Heart right ventricle (tissue), 16 donors: ENCODE results near the gene MIA2. TPM values are rescaled to one million over a fixed set of nuclear protein-coding genes. Genes with fewer than 3 reads are reported as not detected.

Experiments used
- ATAC-seq, 8 donors: fragments of 200-7000 bp; cut with Tn5 transposase; one replicate each; pipeline ENCODE4 v1.9.1; 2020; ENCODE audit warnings: mild to moderate bottlenecking in 8 of 8, moderate library complexity in 8 of 8, moderate number of reproducible peaks in 1 of 8
- DNase-seq, 2 donors: peaks; one replicate each; pipeline ENCODE4 v3.0.0-alpha.2; 2020
- H3K27ac ChIP-seq, 10 donors: fragments of 200-600 bp; sonication (generic) in 2 of 10; one replicate each; pipeline versions ENCODE4 v1.5.0 to v1.8.0; 2020 to 2022; ENCODE audit warnings: mild to moderate bottlenecking in 3 of 10
- H3K27me3 ChIP-seq, 7 donors: fragments of 200-600 bp; one replicate each; pipeline ENCODE4 v1.8.0; 2021 to 2022; ENCODE audit warnings: mild to moderate bottlenecking in 2 of 7
- H3K36me3 ChIP-seq, 9 donors: fragments of 200-600 bp; sonication (generic) in 1 of 9; one replicate each; pipeline versions ENCODE4 v1.5.0 to v1.8.0; 2020 to 2022; ENCODE audit warnings: mild to moderate bottlenecking in 2 of 9
- H3K4me1 ChIP-seq, 9 donors: fragments of 200-600 bp; sonication (generic) in 1 of 9; one replicate each; pipeline versions ENCODE4 v1.5.0 to v1.8.0; 2020 to 2022; ENCODE audit warnings: mild to moderate bottlenecking in 4 of 9
- H3K4me3 ChIP-seq, 10 donors: fragments of 200-600 bp; sonication (generic) in 2 of 10; one replicate each; pipeline versions ENCODE4 v1.5.0 to v1.8.0; 2020 to 2022; ENCODE audit warnings: mild to moderate bottlenecking in 7 of 10, moderate library complexity in 2 of 10
- H3K9me3 ChIP-seq, 11 donors: fragments of 200-600 bp in 10 of 11; sonication (generic) in 2 of 11; one replicate each; pipeline versions ENCODE4 v1.5.0 to v1.8.0; 2013 to 2022; ENCODE audit warnings: mild to moderate bottlenecking in 2 of 11, control low read depth in 1 of 11, moderate library complexity in 1 of 11
- CTCF ChIP-seq, 9 donors: fragments of 200-600 bp; sonication (generic) in 2 of 9; IDR thresholded peaks; one replicate each; pipeline versions ENCODE4 v1.5.0 to v1.8.0; 2021 to 2022; ENCODE audit warnings: antibody characterized with exemption in 9 of 9, mild to moderate bottlenecking in 5 of 9, moderate library complexity in 1 of 9
- WGBS, 2 donors: extraction: QIAGEN DNeasy Blood & Tissue Kit; methylation state at CpG; one replicate each; pipeline ENCODE4 v1.1.7; 2013; ENCODE audit warnings: inconsistent platforms in 1 of 2; 5-methylcytosine and 5-hydroxymethylcytosine counted together
- intact Hi-C, 10 donors: fragments of 100-400 bp; cut with DNase I; formaldehyde crosslinking; loops; one replicate each; pipeline versions ENCODE4 v1.11.1 to v1.14.2; 2022
- polyA plus RNA-seq, 2 donors: library from polyadenylated mRNA; stranded (reverse); fragments of 200-250 nt; gene quantifications; one replicate each; pipeline ENCODE4 v1.2.3, GENCODE V29; 2013
- total RNA-seq, 10 donors: library from RNA; stranded (reverse); fragmentation: NEBNext Ultra II Directional in 3 of 10; extraction: Animal tissue kit (Norgen Biotek cat#: 25700) in 3 of 10; gene quantifications; one replicate each; pipeline versions ENCODE4 v1.2.1 to v1.2.4, GENCODE V29; 2021 to 2023
- donor health status: Arrhythmogenic right ventricular cardiomyopathy.
- donor health status: ischemic (EF 13 %, LVEDD 7.1; RV severe dilation, severe dysfunction).
- donor health status: healthy with polysubstance abuse.
- donor health status: DM: no; HTN: yes; CAD: no.
- donor health status: DM: no; HTN: no; CAD: no.
- donor health status: ischemic (EF 25% LVEDD 6.9; RV normal size, moderate dysfunction).
- donor health status: ischemic (EF 25% LVEDD 5.7; RV mildly dilated, moderate dysfunction).
- donor health status: healthy.
- donor health status: DM: yes; HTN: yes; CAD: no.
- donor health status: Ischemic cardiomyopathy.
- donor health status: ischemic (EF 35%, LVEDD 5.7; RV mildly dilated, moderate dysfunction).
- donor health status: nonischemic (EF 11% LVEDD 7.7; RV severe dilation, severe dysfunction).
- donor health status: DM: yes; HTN: yes; CAD: no.
- donor health status: PGD.
- donor health status: ischemic (EF 29% LVEDD 5.4; RV normal size, mild dysfunction).
- donor health status: nonischemic (EF 23%, LVEDD 6.1; RV moderate dilation, normal function).

The MIA2 gene
- total and polyA plus RNA-seq, 12 donors: 8.0 to 34.6 (median 22.3) TPM

GRCh38 chr14:39430762-39431415, 197.2 kb downstream of the MIA2 start:
- Histone ChIP-seq H3K27me3 (no peaks in the 10 kb centered on the region), H3K4me1 (peaks cover 0 to 59% (median 47%) of the 10 kb centered on the region in 9 donors), H3K36me3 (no peaks in the 10 kb centered on the region), H3K27ac (peak overlapping the region; percentile 94 to 100 (median 98)), H3K9me3 (no peaks in the 10 kb centered on the region), H3K4me3 (peak overlapping the region; percentile 75 to 99 (median 96))
- intact Hi-C loops: loop anchor here in 6 of 10 donors (5.0 to 10.0 kb wide), 5 partner anchors 164 to 329 kb away; partner anchors contain the start of genes SEC23A (in 3 of the 6), TRAPPC6B (in 3 of the 6) and PNN (in 1 of the 6)
- DNase-seq (peak in 1 of 2 donors; percentile 16), ATAC-seq (no peak)
- WGBS, 2 donors: 12 to 14% methylated on average over 19 of the region's 19 CpGs
- no peak for TF ChIP-seq CTCF (IDR thresholded peaks at IDR 0.05)

GRCh38 chr14:39431416-39432178, 197.9 kb downstream of the MIA2 start:
- 0% methylated on average over 78 to 81 of the region's 81 CpGs for WGBS, 2 donors
- Histone ChIP-seq H3K4me3 (peak overlapping the region; percentile 75 to 99 (median 96)), H3K27ac (peak overlapping the region; percentile 94 to 100 (median 98)), H3K27me3 (no peaks in the 10 kb centered on the region), H3K4me1 (peaks cover 0 to 52% (median 40%) of the 10 kb centered on the region in 9 donors), H3K9me3 (no peaks in the 10 kb centered on the region), H3K36me3 (no peaks in the 10 kb centered on the region)
- intact Hi-C loops: loop anchor here in 7 of 10 donors (2.0 to 10.0 kb wide), 8 partner anchors 164 to 329 kb away; partner anchors contain the start of genes SEC23A (in 4 of the 7), TRAPPC6B (in 3 of the 7) and PNN (in 2 of the 7)
- DNase-seq: peak; percentile 28 to 42
- ATAC-seq: peak in 1 of 8 donors; percentile 2
- TF ChIP-seq CTCF (IDR thresholded peaks at IDR 0.05): no peak

GRCh38 chr14:39432179-39432618, 198.5 kb downstream of the MIA2 start, which contains the start of gene FBXO33:
TSS of gene FBXO33 (minus strand) at chr14:39432433. CDS start at chr14:39432162, 271 bp downstream.
- Histone ChIP-seq H3K4me3 (peak within 1 kb of the TSS; percentile 75 to 99 (median 96)), H3K36me3 (no peaks in the 10 kb centered on the region), H3K4me1 (peaks cover 0 to 46% (median 34%) of the 10 kb centered on the region in 9 donors), H3K27ac (peak within 1 kb of the TSS; percentile 94 to 100 (median 98)), H3K27me3 (no peaks in the 10 kb centered on the region), H3K9me3 (no peaks in the 10 kb centered on the region)
- TF ChIP-seq CTCF (IDR thresholded peaks at IDR 0.05): no peak
- peak; percentile 95 to 97 (median 95) for ATAC-seq
- intact Hi-C loops: loop anchor here in 7 of 10 donors (2.0 to 10.0 kb wide), 8 partner anchors 165 to 330 kb away; partner anchors contain the start of genes SEC23A (in 4 of the 7), TRAPPC6B (in 3 of the 7) and PNN (in 2 of the 7)
- 0% methylated on average over 30 to 47 of the region's 47 CpGs for WGBS, 2 donors
- DNase-seq: peak; percentile 96 to 97
